ENCODE data around the gene BTAF1.
"Not testable (repeated sequence)": the region's sequence is repeated elsewhere in the genome, so short reads cannot be mapped to it uniquely, and the experiment has no call there.

BTAF1 gene

DNA sequence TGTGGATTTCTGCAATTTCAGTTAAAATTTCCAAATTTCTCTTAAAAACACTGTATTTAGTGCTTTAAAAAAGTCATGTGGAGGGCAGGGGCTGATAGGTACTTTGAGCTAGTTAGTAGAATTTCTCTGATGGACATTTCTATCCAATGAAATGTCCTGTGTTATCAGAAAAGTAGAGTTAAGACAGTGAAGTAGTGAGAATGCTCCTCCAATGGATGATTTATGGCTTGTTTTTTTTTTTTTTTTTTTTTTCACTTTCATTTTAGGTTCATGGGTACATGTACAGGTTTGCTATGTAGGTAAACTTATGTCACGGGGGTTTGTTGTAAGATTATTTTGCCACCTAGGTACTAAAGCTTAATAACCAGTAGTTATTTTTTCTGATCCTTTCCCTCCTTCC, 55.0 kb downstream of the BTAF1 start:
- no peak for DNase-seq (ENCODE audit: low read depth)

DNA sequence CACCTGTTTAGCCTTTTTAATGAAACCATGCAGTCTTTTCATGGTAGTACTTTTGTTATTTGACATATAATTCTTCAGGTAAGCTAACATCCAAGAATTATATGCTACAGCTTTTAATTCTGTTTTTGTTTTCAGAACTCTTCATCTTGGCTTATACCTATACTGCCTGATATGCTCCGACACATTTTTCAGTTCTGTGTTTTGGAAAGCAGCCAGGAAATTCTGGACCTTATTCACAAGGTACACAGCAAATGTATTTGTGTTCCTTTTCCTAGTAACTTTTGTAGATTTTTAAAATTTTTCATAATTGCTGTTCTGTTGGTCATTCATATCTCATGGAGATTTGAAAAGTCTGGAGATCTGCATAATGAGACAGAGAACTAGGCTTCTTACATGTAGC, 56.7 kb downstream of the BTAF1 start:
- DNase-seq (ENCODE audit: low read depth): no peak

DNA sequence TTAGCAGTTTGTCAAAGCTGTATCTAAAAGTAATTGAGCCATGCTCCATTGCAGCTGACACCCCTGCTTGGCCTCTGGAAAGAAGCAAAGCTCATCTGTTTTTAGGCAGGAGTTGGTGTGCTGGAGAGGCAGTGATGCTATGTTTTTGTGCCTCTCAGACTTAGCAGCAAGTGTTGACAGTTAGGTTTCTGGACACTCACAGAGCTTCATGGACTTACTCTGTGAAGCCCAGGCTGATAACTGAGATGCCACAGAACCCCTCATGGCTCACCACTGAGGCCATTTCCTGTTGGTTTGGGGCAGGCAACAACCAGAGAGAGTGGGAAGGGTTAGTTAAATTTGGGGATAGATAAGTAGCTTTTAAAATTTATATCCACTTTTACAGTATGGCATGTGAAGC, 59.8 kb downstream of the BTAF1 start:
- peak; percentile 6 for DNase-seq (ENCODE audit: low read depth)

DNA sequence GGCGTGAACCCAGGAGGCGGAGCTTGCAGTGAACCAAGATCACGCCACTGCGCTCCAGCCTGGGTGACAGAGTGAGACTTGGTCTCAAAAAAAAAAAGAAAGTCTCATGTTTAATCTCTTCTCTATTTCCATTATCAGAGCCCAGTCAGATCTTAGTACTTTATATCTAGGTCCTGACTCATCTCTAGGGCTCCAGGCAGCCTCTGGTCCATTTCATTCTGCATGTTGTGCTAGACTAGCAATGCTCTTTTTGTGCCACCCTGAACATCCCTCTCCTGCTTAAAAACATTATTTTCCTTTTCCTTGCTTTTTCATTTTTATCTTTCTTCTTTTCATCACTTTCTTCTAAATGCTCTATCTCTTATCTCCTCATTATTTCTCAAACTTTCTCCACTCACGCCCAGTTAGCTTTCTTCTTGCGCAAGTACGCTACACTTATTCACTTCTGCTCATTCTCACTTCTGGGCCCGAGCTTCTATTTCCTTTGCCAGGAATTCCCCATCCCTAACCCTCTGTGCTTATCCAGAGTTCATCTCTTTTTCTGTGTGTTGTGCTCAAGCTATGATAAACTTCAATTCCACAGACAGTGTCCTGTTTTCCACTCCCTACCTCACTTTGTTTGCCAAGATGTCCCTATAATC, 63.9 kb downstream of the BTAF1 start:
- DNase-seq (ENCODE audit: low read depth): no peak

DNA sequence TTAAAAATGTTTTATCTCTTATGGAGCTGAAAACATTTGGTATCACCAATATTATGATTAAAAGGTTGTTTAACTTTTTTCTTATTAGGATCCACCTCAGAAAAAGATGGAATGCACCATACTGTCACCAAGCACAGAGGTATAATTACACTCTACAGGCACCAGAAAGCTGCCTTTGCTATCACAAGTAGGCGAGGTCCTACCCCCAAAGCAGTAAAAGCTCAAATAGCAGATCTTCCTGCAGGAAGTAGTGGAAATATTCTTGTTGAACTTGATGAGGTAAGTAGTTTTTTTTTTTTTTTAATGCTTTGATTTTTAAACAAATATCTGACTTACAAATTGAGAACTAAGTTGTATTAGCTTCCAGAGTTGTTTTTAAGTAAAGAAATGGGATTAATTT, 68.5 kb downstream of the BTAF1 start:
- no peak for DNase-seq (ENCODE audit: low read depth)

DNA sequence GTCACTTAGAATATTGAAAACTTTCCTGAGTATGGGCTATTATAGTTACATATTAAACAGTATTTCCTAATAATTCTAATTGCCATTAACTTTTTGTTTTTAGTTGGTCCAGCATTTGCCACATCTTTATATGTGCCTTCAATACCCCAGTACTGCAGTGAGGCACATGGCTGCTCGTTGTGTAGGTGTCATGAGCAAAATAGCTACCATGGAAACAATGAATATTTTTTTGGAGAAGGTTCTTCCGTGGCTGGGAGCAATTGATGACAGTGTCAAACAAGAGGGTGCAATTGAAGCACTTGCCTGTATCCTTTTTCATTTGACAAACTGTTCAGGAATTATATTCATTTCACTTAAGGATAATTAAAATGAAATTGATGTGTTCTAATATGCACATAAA, 72.7 kb downstream of the BTAF1 start:
- no peak for DNase-seq (ENCODE audit: low read depth)

DNA sequence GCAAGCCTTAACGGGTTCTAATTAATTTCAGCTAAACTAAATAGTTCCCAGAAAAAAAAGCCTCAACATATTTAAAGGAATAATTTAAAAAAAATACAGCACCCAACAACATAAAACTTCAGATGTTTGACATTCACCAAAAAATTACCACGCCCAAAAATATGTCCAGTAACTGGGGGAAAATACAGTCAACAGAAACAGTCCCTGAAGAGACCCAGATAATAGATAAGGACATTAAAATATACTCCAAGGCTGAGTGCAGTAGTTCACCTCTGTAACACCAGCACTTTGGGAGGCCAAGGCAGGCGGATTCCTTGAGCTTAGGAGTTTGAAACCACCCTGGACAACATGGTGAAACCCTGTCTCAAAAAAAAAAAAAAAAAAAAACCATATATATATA, 78.0 kb downstream of the BTAF1 start:
- DNase-seq (ENCODE audit: low read depth): no peak

DNA sequence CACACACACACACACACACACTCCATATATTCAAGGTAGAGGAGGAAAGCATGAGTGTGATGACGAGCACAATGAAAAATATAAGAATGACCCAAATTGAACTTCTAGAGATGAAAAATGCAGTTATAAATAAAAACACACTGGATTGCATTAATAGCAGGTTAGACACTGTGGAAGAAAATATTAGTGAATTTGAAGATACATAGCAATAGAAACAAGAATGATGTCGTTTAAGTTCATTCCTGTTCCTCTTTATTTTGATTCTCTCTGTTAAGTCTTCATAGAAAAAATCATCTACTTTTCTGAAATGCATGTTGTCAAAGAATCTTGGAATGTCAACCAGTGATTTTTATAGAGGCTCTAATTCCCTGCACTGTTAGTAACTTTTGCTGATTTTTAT, 78.4 kb downstream of the BTAF1 start:
- DNase-seq (ENCODE audit: low read depth): no peak

DNA sequence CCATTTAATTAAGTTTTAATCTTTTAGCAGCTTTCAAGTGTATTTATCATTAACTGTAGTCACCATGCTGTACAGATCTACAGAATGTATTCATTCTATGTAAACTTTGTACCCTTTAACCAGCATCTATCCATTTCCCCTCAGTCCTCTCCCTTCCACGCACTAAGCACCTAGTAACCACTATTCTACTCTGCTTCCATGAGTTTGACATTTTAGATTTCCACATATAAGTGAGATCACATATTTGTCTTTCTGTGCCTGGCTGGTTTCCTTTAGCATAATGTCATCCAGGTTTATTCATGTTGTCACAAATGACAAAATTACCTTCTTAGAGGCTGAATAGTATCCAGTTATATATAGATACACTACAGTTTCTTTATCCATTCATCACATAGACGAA, 79.7 kb downstream of the BTAF1 start:
- no peak for DNase-seq (ENCODE audit: low read depth)

DNA sequence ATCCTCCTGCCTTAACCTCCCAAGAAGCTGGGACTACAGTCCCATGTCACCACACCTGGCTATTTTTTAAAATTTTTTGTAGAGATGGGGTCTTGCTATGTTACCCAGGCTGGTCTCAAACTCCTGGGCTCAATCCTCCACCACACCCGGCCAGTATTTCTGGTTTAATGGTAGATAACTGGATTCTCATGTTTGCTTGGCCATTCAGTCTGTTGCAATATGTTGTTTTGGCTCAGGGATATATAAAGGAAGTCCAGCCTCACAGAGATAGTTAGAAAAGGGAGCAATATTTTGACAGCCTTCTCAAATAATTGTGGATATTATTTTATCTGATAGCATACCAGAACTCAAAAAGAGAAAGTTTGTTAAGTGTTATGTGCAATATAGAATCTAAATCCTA, 82.4 kb downstream of the BTAF1 start:
- no peak for DNase-seq (ENCODE audit: low read depth)

DNA sequence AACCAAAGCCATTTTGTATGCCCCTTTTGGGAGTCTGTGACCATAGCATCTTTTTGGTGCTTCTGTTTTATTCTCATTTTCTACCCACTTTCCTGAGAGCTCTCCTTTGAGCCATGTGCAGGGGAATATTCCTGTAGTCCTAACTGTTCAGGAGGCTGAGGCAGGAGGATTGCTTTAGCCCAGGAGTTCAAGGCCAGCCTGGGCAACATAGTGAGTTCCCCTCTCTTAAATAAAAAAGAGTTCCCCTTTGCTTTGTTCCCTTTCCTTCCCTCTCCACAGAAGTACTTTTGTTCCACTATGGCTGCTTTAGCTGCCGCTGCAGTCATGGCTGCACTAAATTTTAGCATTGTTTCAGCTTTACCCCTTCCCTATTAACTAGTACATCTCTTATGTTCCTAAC, 85.9 kb downstream of the BTAF1 start:
- DNase-seq (ENCODE audit: low read depth): no peak

DNA sequence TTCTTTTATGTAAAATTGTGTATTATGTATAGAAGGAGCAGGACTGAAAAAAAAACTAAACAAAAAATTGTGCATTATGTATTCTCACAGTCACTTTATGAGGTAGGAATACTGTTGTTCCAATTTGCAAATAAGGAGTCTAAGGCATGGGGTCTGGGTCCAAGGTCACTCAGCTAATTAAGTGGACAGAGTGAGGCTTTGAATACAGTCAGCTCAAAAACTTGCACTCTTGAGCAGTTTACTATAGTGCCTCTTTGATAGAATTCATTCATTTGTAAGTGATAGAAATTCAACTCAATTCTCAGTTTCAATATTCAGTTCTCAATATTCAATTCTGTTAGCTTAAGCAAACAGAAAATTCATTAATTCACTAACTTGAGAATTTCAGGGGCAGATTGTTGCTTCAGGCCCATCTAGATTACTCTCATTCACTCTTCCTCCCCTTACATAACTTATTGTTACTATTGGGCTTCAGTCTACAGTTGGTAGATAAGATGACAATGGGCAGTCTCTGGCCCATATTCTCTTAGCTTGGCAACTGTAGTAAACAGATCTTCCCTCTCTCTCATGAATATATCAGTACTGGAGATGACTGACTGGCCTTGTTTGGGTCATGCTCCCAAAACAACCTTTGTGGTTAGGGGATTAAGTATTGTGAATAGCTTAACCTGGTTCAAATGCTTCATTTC, 86.6 kb downstream of the BTAF1 start:
- DNase-seq (ENCODE audit: low read depth): no peak

DNA sequence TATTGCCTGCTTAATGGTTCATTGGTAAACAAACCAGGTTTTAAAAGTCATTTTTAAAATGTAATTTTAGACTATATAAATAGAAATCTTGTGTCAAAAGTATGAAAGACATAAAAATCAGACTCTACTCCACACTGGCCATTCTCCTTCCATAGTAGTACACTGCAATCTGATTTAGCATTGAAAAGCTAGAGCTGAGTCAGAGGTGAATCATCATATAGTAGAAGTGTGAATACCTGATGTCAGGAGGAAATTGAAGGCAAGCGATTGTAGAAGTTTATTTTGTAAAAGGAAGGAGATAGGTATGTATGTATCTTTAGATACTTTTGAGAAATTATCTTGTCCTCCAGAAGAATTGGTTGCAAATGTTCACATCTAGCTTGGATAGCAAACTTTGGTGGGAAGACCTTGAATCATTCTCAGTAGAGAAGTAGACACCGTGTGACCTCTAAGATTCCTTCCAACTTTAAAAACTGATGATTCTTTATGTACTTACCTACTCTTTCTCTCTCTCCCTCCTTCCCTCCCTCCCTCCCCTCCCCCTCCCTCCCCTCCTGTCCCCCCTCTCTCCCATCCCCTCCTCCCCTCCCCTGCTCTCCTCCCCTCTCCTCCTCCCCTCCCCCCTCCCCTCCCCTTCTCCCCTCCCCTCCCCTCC, 88.1 kb downstream of the BTAF1 start:
- peak; percentile 65 for DNase-seq (ENCODE audit: low read depth)

DNA sequence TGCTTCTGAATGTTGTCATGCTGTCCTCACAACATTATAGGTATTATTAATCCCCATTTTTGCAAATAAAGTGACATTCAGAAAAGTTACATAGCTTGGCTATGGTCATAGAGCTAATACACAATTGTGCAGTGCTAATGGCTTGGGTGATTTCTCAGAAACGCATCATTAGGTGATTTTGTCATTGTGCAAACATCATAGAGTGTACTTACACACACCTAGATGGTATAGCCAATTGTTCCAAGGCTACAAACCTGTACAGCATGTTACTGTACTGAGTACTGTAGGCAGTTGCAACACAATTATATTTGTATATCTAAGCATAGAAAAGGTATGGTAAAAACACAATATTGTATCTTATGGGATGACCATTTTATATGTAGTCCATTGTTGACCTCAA, 91.0 kb downstream of the BTAF1 start:
- no peak for DNase-seq (ENCODE audit: low read depth)

DNA sequence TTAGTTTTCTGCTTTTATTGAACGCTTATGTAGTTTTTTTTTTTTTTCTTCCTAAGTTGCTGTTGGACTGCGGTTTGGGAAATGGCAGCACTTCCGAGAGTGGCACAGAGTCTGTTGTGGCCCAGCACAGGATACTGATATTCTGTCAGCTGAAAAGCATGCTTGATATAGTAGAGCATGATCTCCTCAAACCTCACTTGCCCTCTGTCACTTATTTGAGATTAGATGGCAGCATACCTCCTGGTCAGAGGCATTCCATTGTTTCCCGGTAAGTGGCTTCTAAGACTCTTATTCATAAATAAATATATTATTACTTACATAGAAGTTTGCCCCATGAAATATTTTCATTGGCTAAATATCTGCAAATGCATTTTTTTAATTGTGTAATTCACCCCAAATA, 101.1 kb downstream of the BTAF1 start:
- DNase-seq (ENCODE audit: low read depth): peak; percentile 60

DNA sequence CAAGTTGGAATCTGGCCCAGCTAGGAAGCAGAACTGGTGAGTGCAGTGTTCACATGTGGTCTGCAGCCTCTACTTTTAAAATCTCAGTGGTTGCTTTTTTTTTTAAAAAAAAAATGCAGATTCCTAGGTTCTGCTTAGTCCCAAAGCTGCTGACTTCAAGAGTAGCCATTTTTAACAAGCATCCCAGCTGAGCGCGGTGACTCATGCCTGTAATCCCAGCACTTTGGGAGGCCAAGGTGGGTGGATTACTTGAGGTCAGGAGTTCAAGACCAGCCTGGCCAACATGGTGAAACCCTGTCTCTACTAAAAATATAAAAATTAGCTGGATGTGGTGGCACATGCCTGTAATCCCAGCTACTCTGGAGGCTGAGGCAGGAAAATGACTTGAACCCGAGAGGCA, 101.8 kb downstream of the BTAF1 start:
- peak; percentile 16 for DNase-seq (ENCODE audit: low read depth)

DNA sequence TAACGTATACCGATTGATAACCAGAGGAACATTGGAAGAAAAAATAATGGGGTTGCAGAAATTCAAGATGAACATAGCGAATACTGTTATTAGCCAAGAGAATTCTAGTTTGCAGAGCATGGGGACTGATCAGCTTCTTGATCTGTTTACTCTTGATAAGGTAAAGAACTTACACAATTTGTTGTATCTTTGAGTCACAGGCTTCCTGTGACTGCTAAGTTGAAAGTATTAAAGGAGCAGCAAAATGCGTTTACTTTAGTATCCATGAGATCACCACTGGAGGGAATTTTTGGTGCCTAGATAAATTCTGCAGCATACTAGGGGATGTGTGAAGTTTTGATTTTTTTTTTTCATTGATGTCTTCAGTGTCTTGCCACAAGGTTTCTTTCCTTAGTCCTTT, 103.6 kb downstream of the BTAF1 start:
- no peak for DNase-seq (ENCODE audit: low read depth)

DNA sequence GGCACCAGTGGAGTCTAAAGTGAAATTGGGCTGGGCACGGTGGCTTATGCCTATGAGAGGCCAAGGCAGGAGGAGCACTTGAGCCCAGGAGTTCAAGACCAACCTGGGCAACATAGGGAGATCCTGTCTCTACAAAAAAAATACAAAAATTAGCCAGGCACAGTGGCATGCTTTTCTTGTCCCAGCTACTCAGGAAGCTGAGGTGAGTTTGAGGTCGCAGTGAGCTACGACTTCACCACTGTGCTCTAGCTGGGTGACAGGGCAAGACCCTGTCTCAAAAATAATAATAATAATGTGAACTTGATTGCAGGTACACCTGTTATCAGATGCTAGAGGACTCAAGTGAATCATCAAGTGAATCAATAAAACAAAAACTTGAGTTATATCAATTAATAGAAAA, 108.0 kb downstream of the BTAF1 start:
- DNase-seq (ENCODE audit: low read depth): no peak

DNA sequence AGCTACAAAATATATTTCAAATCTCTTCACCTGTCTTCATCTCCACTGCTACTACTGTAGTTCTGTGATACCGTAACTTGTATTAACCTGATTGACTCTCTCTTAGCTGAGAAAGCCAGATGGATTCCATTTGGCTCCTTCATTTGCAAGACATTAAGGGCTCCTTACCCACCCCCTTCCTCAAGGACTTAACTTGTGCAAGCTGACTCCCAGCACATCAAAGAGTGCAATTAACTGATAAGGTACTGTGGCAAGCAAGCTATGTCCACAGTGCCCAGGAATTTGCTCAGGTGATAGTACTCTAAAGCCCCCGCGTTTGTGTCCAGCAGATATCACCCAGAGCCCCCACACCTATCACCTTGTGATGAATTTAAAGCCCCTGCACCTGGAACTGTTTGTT, 109.5 kb downstream of the BTAF1 start:
- not testable (repeated sequence) for DNase-seq (ENCODE audit: low read depth)

DNA sequence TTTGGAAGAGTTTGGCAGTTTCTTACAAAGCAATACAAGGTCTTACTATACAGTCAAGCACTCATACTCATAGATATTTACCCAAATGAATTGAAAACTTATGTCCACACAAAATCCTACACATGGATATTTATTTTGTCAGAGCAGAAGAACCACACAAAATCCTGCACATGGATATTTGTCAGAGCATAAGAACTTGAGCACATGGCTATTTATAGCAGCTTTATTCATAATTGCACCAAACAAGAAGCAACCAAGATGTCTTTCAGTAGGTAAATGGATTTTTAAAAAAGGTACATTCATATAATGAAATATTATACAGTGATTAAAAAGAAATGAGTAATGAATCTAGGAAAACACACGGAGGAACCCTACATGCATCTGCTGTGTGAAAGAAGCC, 115.4 kb downstream of the BTAF1 start:
- DNase-seq (ENCODE audit: low read depth): peak; percentile 8

DNA sequence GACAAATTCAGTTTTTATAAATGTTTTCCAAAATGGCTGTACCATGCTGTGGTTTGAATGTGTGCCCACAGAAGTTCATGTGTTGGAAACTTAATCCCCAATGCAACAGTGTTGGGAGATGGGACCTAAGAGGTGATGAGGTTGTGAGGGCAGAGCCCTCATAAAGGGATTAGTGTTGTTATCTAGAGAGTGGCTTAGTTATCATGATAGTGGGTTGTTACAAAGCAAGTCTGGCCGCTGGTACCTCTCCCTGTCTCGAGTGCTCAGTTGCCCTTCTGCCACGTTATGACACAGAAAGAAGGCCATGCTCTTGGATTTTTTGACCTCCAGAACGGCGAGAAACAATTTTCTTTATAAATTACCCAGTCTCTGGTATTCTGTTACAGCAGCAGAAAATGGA, 119.0 kb downstream of the BTAF1 start:
- DNase-seq (ENCODE audit: low read depth): no peak

DNA sequence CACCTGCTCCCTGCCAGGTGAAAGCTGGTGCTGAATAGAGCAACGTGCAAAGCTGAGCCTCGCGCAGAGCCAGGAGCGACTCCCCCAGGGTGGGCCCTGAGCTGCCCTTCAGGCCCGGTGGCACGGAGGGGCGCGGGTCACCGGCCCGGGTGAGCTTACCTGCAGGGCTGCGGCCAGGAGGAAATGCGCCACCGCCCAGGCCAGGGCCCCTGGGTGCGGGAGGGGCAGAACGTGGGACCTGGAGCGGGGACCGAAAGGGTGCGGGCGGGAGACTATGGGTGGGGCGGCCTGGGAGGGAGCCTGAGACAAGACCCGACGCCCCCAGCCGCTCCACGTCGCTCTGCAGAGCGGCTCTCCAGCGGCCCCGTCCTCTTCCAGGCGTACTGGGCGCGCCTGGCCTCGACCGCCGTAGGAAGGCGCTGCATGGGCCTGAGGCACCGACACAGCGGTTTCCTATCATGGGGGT, 122.1 kb downstream of the BTAF1 start:
- no peak for DNase-seq (ENCODE audit: low read depth)

DNA sequence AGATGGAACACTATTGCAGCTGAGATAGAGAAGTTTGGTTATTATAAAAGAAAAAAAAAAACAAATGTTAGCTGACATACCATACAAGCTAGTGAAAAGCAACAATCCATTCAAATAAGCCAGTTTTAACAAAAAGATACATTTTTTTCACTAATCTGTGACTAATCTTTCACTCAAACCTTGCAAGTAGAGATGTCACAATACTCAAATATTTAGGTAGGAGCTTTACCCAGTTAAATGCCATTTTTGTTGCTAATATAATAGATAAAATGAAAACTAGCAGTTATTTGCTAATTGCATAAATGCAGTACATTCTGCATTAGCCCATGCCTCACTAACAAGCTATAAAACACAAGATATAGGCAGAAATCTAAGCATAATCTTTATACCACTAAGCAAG, 123.6 kb downstream of the BTAF1 start:
- DNase-seq (ENCODE audit: low read depth): peak; percentile 14

DNA sequence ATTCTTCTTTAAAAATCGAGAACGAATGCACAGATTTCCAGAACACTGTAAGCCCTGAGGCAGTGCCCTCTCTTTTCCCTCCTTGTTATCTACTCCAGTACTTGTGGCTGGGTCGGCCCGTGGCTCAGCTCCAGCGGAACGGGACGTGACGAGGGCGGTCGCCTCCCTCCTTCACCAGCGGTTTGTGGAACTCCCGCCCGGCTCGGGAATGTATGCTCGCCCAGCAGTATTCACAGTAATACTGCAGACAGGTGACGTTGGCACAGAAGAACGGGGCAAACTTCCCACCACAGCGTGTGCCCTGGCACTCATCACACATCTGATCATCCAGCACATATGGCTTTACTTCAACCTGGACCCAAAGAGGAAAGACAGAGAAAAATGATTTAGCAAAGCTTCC, 128.5 kb downstream of the BTAF1 start:
- no peak for DNase-seq (ENCODE audit: low read depth)

Data from EH (cell line).